Globus pallidus (tissue), 1 donor: ENCODE data around the gene ZNRF1.
"Not testable (repeated sequence)": the region's sequence is repeated elsewhere in the genome, so short reads cannot be mapped to it uniquely, and the experiment has no call there.

ENCODE experiments used
- DNase-seq: peaks from one replicate; pipeline ENCODE4 v3.0.0-alpha.2; 2015; ENCODE audit warnings: low spot score

The ZNRF1 gene

GRCh38 chr16:75002474-75002873 lies 3.6 kb downstream of the ZNRF1 start:
- no peak for DNase-seq

DNA sequence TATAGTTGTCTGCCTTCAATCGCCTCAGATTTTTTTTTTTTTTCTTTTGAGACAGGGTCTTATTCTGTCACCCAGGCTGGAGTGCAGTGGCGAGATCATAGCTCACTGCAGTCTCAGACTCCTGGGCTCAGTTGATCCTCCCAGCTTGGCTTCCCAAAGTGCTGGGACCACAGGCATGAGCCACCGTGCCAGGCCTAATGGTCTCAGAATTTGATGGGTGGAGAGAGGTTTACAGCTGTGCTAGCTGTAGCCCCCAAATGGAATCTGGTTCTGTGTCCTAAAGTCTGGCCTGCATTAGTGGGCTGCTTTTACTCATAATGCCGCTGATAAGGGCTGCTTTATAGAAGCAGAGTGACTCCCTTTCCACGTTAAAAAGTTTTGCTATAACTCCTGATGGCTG lies 5.1 kb downstream of the ZNRF1 start:
- no peak for DNase-seq

GRCh38 chr16:75004460-75004859 lies 5.6 kb downstream of the ZNRF1 start:
- no peak for DNase-seq

- DNase-seq: no peak
These were observed 6.9 kb downstream of the ZNRF1 start for GRCh38 chr16:75005697-75006096.

DNA sequence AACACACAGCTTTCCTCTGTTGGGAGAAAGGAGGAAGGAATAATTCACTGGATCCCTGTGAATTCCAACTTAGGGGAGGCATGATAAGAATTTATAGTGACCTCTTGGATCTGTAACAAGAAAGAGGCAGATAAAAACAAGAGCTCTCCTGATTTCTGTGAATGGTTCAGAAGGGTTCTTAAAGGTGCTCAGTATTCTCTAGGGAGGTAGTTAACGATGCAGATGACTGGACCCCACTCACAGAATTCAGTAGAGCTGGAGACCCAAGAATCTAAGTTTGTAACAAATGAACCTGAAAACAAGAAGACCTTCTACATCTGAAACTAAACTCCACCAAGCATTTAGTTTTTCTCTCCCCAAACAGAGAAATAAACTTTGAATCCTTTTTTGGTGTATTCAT lies 8.6 kb downstream of the ZNRF1 start:
- DNase-seq: no peak

DNA sequence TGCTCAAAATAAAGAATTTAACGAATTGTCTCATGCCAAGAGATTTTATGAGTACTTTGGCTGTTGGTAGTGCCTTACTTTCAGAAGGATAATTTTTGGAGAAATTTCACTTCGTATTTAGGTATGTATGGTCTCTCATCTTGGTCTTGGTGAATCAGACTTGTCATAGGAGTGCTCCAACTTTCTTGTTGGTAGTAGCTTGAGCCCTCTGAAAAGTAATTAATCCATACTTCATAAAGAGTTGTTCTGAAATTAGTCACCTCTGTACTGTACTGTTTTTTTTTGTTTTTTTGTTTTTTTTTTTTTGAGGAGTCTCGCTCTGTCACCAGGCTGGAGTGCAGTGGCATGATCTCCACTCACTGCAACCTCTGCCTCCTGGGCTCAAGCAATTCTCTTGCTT lies 11.6 kb downstream of the ZNRF1 start:
- no peak for DNase-seq

DNA sequence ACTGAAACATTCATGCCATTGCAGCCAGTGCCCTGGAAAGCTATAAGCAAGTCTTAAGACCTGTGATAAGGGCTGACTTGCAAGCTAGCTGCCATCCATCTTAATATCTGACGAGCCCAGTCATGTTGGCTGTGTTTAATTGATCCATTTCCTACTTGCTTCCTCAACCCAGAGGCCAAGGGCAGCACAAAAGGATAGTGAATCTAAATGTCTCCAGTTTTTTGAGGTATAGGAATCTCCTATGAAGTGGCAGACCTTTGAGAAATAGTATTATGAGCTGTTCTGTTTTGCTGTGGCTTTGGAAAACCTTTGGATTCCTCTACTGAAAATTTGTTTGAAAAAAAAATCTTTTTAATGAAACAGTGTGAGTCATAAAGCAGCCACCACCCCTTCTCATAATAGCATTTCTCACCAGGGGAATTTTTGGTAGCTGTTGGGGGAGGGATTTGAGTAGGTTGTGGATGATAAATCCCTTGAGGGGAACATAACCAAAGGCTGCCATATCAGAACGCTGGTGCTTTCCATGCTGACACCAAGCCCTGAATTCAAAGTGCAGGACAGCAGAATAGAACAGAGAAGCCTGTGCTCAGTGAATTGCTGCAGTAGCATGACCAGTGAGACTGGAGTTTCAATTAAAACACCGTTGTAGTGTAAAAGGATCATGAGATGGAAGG lies 12.9 kb downstream of the ZNRF1 start:
- no peak for DNase-seq

GRCh38 chr16:75012380-75013081 lies 13.7 kb downstream of the ZNRF1 start:
- DNase-seq: no peak

- DNase-seq: not testable (repeated sequence)
These were observed 14.3 kb downstream of the ZNRF1 start for GRCh38 chr16:75013123-75013522.

GRCh38 chr16:75014318-75014717 lies 15.5 kb downstream of the ZNRF1 start:
- DNase-seq: no peak

GRCh38 chr16:75016451-75017081 lies 17.7 kb downstream of the ZNRF1 start:
- not testable (repeated sequence) for DNase-seq

DNA sequence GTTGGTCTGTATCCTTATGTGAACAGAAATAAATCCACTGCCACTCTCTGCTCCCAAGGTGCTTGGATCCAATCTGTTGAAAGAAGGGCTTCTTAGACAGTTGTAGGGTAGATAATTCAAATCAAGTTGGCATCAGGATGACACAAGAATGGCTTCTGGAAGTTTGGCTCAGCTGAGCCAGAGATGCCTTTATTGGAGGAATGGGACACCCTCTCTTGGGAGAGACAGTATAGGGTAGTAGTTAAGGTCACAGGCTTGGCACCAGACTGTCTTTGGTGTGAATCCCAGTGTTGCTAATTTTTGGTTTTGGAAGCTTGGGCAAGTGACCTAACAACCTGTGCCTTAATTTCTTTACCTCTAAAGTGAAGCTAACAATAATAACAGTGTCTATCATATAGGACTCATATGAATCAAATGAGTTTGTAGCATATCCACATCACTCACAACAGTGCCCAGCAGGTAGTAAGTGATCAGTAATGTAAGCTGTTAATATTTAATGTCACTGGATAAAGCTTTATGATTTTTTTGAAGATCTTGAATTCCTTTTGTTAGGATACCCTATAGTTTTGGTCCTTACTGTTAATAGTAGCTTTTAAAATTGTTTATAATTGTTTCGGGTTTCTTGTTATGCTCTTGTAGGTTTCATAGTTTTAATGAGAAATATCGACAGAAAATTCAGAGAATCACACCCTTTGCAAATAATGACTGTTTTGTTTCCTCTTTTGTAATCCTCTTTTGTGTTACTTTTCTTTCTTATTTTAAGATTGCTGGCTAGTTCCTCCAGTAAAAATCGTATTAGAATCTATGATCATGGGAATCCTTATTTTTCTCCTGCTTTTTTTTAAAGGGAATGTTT lies 19.1 kb downstream of the ZNRF1 start:
- DNase-seq: no peak

DNA sequence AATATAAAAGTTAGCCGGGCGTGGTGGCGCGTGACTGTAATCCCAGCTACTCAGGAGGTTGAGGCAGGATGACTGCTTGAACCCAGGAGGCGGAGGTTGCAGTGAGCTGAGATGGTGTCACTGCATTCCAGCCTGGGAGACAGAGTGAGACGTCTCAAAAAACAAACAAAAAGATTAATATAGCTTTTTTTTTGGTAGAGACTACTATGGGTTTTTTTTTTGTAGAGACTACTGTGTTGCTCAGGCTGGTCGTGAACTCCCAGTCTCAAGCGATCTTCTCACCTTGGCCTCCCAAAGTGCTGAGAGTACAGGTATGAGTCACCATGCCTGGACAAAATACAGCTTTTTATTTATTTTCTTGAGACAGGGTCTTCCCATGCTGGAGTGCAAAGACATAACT lies 20.2 kb downstream of the ZNRF1 start:
- no peak for DNase-seq

DNA sequence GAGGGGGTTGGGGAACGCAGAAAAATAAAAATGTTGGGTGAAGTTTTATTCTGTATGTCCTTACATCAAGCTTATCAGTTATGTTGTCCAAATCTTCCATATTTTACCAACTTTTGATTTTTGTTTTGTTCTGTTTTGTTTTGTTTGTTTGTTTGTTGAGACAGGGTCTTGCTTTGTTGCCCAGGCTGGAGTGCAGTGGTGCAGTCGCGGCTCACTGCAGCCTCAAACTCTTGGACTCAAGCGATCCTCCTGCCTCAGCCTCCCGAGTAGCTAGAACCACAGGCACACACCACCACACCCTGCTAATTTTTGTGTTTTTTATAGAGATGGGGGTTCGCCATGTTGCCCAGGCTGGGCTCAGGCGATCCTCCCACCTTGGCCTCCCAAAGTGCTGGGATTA lies 20.8 kb downstream of the ZNRF1 start:
- DNase-seq: no peak

- no peak for DNase-seq
These were observed 22.6 kb downstream of the ZNRF1 start for GRCh38 chr16:75021410-75021809.

DNA sequence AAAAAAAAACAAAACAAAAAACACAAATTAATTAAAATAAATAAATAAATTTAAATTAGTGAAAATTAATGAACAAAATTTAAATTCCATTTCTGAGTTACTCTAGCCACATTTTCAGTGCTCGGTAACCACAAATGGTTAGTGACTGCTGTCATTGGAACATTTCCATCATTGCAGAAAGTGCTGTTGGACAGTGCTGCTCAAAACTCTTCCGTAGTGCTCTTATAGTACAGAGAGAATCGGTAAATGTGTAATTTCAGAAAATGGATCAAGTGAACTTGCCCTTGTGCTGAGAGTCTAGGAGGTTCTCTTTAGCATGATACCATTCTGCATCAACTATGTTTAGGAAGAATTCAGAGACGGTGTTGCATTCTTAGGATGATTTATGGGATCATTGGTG lies 23.7 kb downstream of the ZNRF1 start:
- no peak for DNase-seq

- DNase-seq: no peak
These were observed 24.2 kb downstream of the ZNRF1 start for GRCh38 chr16:75023009-75023408.

DNA sequence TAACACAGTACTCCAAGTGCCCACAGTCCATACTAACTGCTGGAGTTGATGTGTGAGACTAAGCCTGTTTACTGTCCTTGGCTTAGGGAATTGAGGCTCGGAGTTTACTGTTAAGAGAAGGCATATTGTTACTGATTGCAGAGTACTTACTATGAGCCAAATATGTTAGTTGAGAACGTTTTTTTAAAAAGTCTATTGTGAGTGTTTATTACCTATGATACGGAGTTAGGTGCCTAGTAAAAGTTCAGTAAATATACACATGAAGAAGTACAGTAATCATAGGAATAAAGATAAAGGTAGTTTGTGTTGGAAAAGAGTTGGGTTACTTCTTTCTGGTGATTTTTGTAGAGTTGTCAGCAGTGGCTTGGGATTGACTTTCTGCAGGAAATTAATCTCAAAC lies 25.4 kb downstream of the ZNRF1 start:
- no peak for DNase-seq

GRCh38 chr16:75024594-75024993 lies 25.8 kb downstream of the ZNRF1 start:
- no peak for DNase-seq

- DNase-seq: no peak
These were observed 26.9 kb downstream of the ZNRF1 start for GRCh38 chr16:75025761-75026160.

- DNase-seq: not testable (repeated sequence)
These were observed 27.5 kb downstream of the ZNRF1 start for GRCh38 chr16:75026239-75026891.

DNA sequence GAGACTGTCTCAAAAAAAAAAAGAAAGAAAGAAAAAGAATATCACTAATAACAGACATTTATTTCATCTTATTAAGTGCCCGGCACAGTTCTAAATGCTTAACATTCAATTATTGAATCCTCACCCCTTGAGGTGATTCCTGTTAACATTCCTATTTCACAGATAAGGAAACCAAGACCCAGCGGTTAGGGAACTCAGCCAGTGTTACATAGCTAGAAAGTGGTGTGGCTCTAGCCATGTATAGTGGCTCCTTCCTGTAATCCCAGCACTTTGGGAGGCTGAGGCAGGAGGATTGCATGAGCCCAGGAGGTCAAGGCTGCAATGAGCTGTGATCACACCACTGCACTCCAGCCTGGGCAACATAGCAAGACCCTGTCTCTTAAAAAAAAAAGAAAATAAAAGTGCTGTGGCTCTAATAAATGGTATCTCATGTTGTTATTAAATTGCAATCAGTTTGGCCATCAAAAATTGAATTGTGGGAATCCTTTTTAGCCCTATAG lies 28.1 kb downstream of the ZNRF1 start:
- no peak for DNase-seq
